ENCODE results near the gene AFG3L2.

The AFG3L2 gene

GRCh38 chr18:12422936-12423335 is 45.9 kb upstream of the AFG3L2 start:
- Histone ChIP-seq H4K8ac (ENCODE audit: low read length) (no peak overlapping the region), H3K9ac (ENCODE audit: low read length) (no peak overlapping the region), H3K27me3 (ENCODE audit: control insufficient read depth in 1 of 2, insufficient read depth in 1 of 2, low read length in 2 of 2) (no peaks in the 10 kb centered on the region), H2AFZ (ENCODE audit: low read depth, low read length) (no peak overlapping the region), H4K91ac (ENCODE audit: low read length) (no peak overlapping the region), H3K4ac (ENCODE audit: low read depth in 1 of 2, low read length in 2 of 2) (no peak overlapping the region), H3K79me1 (replicated peaks; ENCODE audit: low read length, poor library complexity, severe bottlenecking) (no peaks in the 10 kb centered on the region), H3K27ac (ENCODE audit: low read length, poor library complexity, severe bottlenecking) (no peak overlapping the region), H3K4me1 (ENCODE audit: control insufficient read depth, insufficient read depth, low read depth, low read length) (peaks cover 9% of the 10 kb centered on the region), H3K23ac (ENCODE audit: low read length in 2 of 2) (no peak overlapping the region), H3K9me3 (ENCODE audit: control insufficient read depth, low read length) (peaks cover 15% of the 10 kb centered on the region), H3K18ac (ENCODE audit: low read depth in 1 of 2, low read length in 2 of 2) (no peak overlapping the region), H2BK15ac (ENCODE audit: low read depth, poor library complexity, severe bottlenecking) (no peak overlapping the region), H2BK12ac (ENCODE audit: low read length in 2 of 2) (no peak overlapping the region), H2AK5ac (ENCODE audit: low read length, severe bottlenecking) (no peak overlapping the region), H3K14ac (ENCODE audit: low read length in 2 of 2) (no peak overlapping the region), H3K4me3 (ENCODE audit: insufficient read depth in 1 of 2, low read depth in 1 of 2, low read length in 2 of 2) (no peak overlapping the region), H2BK120ac (ENCODE audit: low read depth, low read length) (no peak overlapping the region), H2BK5ac (ENCODE audit: low read depth, low read length, poor library complexity, severe bottlenecking) (no peak overlapping the region), H3K4me2 (ENCODE audit: low read length, poor library complexity, severe bottlenecking) (no peak overlapping the region), H3K36me3 (ENCODE audit: control insufficient read depth in 1 of 2, insufficient read depth in 2 of 2, low read depth in 1 of 2, low read length in 2 of 2) (peaks cover 19 to 26% of the 10 kb centered on the region in 2 experiments)
- no peak for DNase-seq
- WGBS, result 87% methylated on average over 9 of the region's 9 CpGs

DNA sequence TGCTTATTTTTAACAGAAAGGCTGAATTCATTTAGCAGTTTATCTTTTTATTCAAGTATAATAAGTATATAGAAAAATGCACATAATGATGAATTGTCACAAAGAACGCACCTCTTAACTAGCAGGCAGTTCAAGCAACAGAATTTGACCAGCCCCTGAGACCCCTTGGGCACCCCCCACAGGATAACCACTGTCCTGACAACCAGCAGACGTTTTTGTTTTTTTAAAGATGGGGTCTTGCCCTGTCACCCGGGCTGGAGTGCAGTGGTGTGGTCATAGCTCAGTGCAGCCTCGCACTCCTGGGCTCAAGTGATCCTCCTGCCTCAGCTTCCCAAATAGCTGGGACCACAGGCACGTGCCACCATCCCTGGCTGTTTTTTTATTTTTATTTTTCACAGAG is 44.7 kb upstream of the AFG3L2 start:
- H4K91ac ChIP-seq (ENCODE audit: low read length), result no peak overlapping the region
- no peaks in the 10 kb centered on the region for H3K79me1 ChIP-seq (replicated peaks; ENCODE audit: low read length, poor library complexity, severe bottlenecking)
- no peak overlapping the region for H2BK120ac ChIP-seq (ENCODE audit: low read depth, low read length)
- H3K14ac ChIP-seq (ENCODE audit: low read length in 2 of 2), result no peak overlapping the region
- no peak overlapping the region for H2BK5ac ChIP-seq (ENCODE audit: low read depth, low read length, poor library complexity, severe bottlenecking)
- no peak overlapping the region for H2AK5ac ChIP-seq (ENCODE audit: low read length, severe bottlenecking)
- H3K4me3 ChIP-seq (ENCODE audit: insufficient read depth in 1 of 2, low read depth in 1 of 2, low read length in 2 of 2), result no peak overlapping the region
- no peak overlapping the region for H2BK12ac ChIP-seq (ENCODE audit: low read length in 2 of 2)
- no peak overlapping the region for H4K8ac ChIP-seq (ENCODE audit: low read length)
- no peaks in the 10 kb centered on the region for H3K27me3 ChIP-seq (ENCODE audit: control insufficient read depth in 1 of 2, insufficient read depth in 1 of 2, low read length in 2 of 2)
- no peak overlapping the region for H2AFZ ChIP-seq (ENCODE audit: low read depth, low read length)
- 87% methylated on average over 5 of the region's 5 CpGs for WGBS
- no peak overlapping the region for H3K18ac ChIP-seq (ENCODE audit: low read depth in 1 of 2, low read length in 2 of 2)
- H2BK15ac ChIP-seq (ENCODE audit: low read depth, poor library complexity, severe bottlenecking), result no peak overlapping the region
- H3K4me1 ChIP-seq (ENCODE audit: control insufficient read depth, insufficient read depth, low read depth, low read length), result peaks cover 9% of the 10 kb centered on the region
- H3K4me2 ChIP-seq (ENCODE audit: low read length, poor library complexity, severe bottlenecking), result no peak overlapping the region
- H3K4ac ChIP-seq (ENCODE audit: low read depth in 1 of 2, low read length in 2 of 2), result no peak overlapping the region
- H3K27ac ChIP-seq (ENCODE audit: low read length, poor library complexity, severe bottlenecking), result no peak overlapping the region
- DNase-seq, result no peak
- peaks cover 8 to 14% of the 10 kb centered on the region in 2 experiments for H3K36me3 ChIP-seq (ENCODE audit: control insufficient read depth in 1 of 2, insufficient read depth in 2 of 2, low read depth in 1 of 2, low read length in 2 of 2)
- peaks cover 4% of the 10 kb centered on the region for H3K9me3 ChIP-seq (ENCODE audit: control insufficient read depth, low read length)
- H3K9ac ChIP-seq (ENCODE audit: low read length), result no peak overlapping the region
- H3K23ac ChIP-seq (ENCODE audit: low read length in 2 of 2), result no peak overlapping the region

GRCh38 chr18:12420821-12421421 is 43.9 kb upstream of the AFG3L2 start:
- Histone ChIP-seq H3K9me3 (ENCODE audit: control insufficient read depth, low read length) (no peaks in the 10 kb centered on the region), H2BK12ac (ENCODE audit: low read length in 2 of 2) (no peak overlapping the region), H3K27me3 (ENCODE audit: control insufficient read depth in 1 of 2, insufficient read depth in 1 of 2, low read length in 2 of 2) (no peaks in the 10 kb centered on the region), H3K14ac (ENCODE audit: low read length in 2 of 2) (no peak overlapping the region), H3K27ac (ENCODE audit: low read length, poor library complexity, severe bottlenecking) (no peak overlapping the region), H3K4me2 (ENCODE audit: low read length, poor library complexity, severe bottlenecking) (peak overlapping the region; percentile 64), H3K79me1 (replicated peaks; ENCODE audit: low read length, poor library complexity, severe bottlenecking) (peaks cover 3% of the 10 kb centered on the region), H4K8ac (ENCODE audit: low read length) (peak overlapping the region; percentile 65), H2BK5ac (ENCODE audit: low read depth, low read length, poor library complexity, severe bottlenecking) (no peak overlapping the region), H4K91ac (ENCODE audit: low read length) (peak overlapping the region; percentile 70), H3K18ac (ENCODE audit: low read depth in 1 of 2, low read length in 2 of 2) (peak overlapping the region in 1 of 2 experiments; percentile 47), H2AK5ac (ENCODE audit: low read length, severe bottlenecking) (no peak overlapping the region), H3K9ac (ENCODE audit: low read length) (peak overlapping the region; percentile 32), H2AFZ (ENCODE audit: low read depth, low read length) (peak overlapping the region; percentile 29), H2BK120ac (ENCODE audit: low read depth, low read length) (peak overlapping the region; percentile 65), H3K4me1 (ENCODE audit: control insufficient read depth, insufficient read depth, low read depth, low read length) (peaks cover 10% of the 10 kb centered on the region), H3K23ac (ENCODE audit: low read length in 2 of 2) (no peak overlapping the region), H3K36me3 (ENCODE audit: control insufficient read depth in 1 of 2, insufficient read depth in 2 of 2, low read depth in 1 of 2, low read length in 2 of 2) (peaks cover 8 to 11% of the 10 kb centered on the region in 2 experiments), H2BK15ac (ENCODE audit: low read depth, poor library complexity, severe bottlenecking) (peak overlapping the region; percentile 12), H3K4me3 (ENCODE audit: insufficient read depth in 1 of 2, low read depth in 1 of 2, low read length in 2 of 2) (peak overlapping the region; percentile 37 to 56), H3K4ac (ENCODE audit: low read depth in 1 of 2, low read length in 2 of 2) (no peak overlapping the region)
- DNase-seq, result no peak
- WGBS, result 53% methylated on average over 23 of the region's 27 CpGs

- H3K4me1 ChIP-seq (ENCODE audit: control insufficient read depth, insufficient read depth, low read depth, low read length), result peaks cover 14% of the 10 kb centered on the region
- H2BK12ac ChIP-seq (ENCODE audit: low read length in 2 of 2), result no peak overlapping the region
- DNase-seq, result no peak
- H4K8ac ChIP-seq (ENCODE audit: low read length), result no peak overlapping the region
- H3K14ac ChIP-seq (ENCODE audit: low read length in 2 of 2), result no peak overlapping the region
- H3K4ac ChIP-seq (ENCODE audit: low read depth in 1 of 2, low read length in 2 of 2), result no peak overlapping the region
- peaks cover 3 to 10% of the 10 kb centered on the region in 2 experiments for H3K36me3 ChIP-seq (ENCODE audit: control insufficient read depth in 1 of 2, insufficient read depth in 2 of 2, low read depth in 1 of 2, low read length in 2 of 2)
- H2AK5ac ChIP-seq (ENCODE audit: low read length, severe bottlenecking), result no peak overlapping the region
- no peaks in the 10 kb centered on the region for H3K27me3 ChIP-seq (ENCODE audit: control insufficient read depth in 1 of 2, insufficient read depth in 1 of 2, low read length in 2 of 2)
- no peak overlapping the region for H3K4me2 ChIP-seq (ENCODE audit: low read length, poor library complexity, severe bottlenecking)
- H3K27ac ChIP-seq (ENCODE audit: low read length, poor library complexity, severe bottlenecking), result no peak overlapping the region
- H3K9me3 ChIP-seq (ENCODE audit: control insufficient read depth, low read length), result no peaks in the 10 kb centered on the region
- H3K23ac ChIP-seq (ENCODE audit: low read length in 2 of 2), result no peak overlapping the region
- no peak overlapping the region for H3K4me3 ChIP-seq (ENCODE audit: insufficient read depth in 1 of 2, low read depth in 1 of 2, low read length in 2 of 2)
- H4K91ac ChIP-seq (ENCODE audit: low read length), result no peak overlapping the region
- no peak overlapping the region for H2BK15ac ChIP-seq (ENCODE audit: low read depth, poor library complexity, severe bottlenecking)
- H2BK5ac ChIP-seq (ENCODE audit: low read depth, low read length, poor library complexity, severe bottlenecking), result no peak overlapping the region
- H3K18ac ChIP-seq (ENCODE audit: low read depth in 1 of 2, low read length in 2 of 2), result no peak overlapping the region
- H2BK120ac ChIP-seq (ENCODE audit: low read depth, low read length), result no peak overlapping the region
- H3K79me1 ChIP-seq (replicated peaks; ENCODE audit: low read length, poor library complexity, severe bottlenecking), result peaks cover 12% of the 10 kb centered on the region
- H3K9ac ChIP-seq (ENCODE audit: low read length), result no peak overlapping the region
- no peak overlapping the region for H2AFZ ChIP-seq (ENCODE audit: low read depth, low read length)
- 94% methylated on average over 4 of the region's 4 CpGs for WGBS
Observed at GRCh38 chr18:12417687-12418086, 40.7 kb upstream of the AFG3L2 start.

Measured in mesenchymal stem cell (in vitro differentiated cells and primary cell).